ENCODE data around the gene PDZRN3.

The PDZRN3 gene

GRCh38 chr3:73622091-73622805 is 2.5 kb downstream of the PDZRN3 start:
- no peak for DNase-seq

GRCh38 chr3:73621388-73621787 is 3.4 kb downstream of the PDZRN3 start:
- no peak for DNase-seq

- no peak for DNase-seq
These were observed 6.3 kb downstream of the PDZRN3 start for GRCh38 chr3:73618461-73618860.

DNA sequence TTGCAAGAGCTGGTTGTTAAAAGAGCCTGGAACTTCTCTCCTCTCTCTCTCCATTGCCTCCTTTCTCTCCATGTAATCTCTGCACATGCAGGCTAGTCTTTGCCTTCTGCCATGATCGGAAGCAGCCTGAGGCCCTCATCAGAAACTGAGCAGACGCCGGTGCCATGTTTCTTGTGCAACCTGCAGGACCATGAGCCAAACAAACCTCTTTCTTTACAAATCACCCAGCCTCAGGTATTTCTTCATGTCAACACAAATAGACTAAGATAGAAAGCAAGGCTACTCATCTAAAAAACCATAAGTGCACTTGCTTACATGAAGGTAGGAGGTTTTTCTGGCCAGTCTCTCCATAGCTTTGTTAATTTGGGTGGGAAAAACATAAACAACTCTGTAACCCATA is 8.7 kb downstream of the PDZRN3 start:
- DNase-seq, result no peak

- no peak for DNase-seq
These were observed 10.3 kb downstream of the PDZRN3 start for GRCh38 chr3:73614419-73614818.

GRCh38 chr3:73611176-73611575 is 13.6 kb downstream of the PDZRN3 start:
- DNase-seq, result no peak

GRCh38 chr3:73610493-73610892 is 14.2 kb downstream of the PDZRN3 start:
- DNase-seq, result no peak

DNA sequence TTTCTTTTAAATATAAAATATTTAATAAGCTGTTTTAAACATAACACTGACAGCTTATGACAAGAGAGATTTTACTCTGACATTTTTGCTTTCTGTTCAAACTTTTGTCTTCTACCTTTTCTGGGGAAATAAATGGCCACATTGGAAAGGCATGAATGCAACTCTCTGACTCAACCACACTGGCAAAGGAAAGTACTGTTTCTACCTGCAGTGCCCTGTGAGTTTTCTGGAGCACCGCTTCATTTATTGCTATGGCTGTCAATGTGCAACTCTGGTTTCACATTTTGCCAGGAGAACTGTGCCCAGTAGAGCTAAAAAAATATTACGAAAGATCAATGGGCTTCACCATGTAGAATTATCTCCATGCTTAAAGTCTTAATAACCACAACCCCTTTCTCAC is 15.1 kb downstream of the PDZRN3 start:
- no peak for DNase-seq

DNA sequence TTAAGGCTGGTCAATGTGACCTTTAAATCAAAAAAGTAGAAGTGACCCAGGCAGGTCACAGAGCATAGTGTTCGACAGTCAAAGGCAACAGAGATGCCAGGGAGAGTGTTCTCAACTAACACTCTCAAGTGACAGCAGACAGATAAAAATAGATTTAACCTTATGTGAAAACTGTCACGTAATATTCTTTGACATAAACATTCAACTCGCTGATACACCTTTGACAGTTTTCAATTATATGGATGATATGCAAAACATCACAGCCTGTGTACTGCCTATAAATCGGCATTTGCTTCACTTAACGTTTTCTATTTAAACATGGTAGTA is 15.5 kb downstream of the PDZRN3 start:
- DNase-seq, result no peak

- no peak for DNase-seq
These were observed 16.1 kb downstream of the PDZRN3 start for GRCh38 chr3:73608456-73609314.

GRCh38 chr3:73605861-73606260 is 18.9 kb downstream of the PDZRN3 start:
- DNase-seq, result no peak

GRCh38 chr3:73605412-73605811 is 19.3 kb downstream of the PDZRN3 start:
- no peak for DNase-seq

DNA sequence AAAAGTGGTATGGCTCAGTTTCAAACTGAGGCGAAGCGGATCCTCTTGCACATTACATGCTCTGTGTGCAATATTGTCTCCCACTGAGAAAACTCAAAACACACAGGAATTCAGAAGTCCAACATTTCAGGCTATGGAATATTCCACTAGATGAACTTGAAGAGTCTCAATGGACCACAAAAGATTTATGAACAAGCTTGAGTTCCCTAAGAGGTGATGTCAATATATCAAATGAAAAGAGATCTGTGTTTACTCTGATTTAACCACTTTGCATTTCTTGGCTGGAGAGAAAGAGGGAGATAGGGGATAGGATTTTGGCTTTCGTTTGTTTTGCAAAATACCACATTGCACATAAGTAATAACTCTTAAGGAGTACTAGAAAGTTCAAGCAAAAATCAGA is 20.3 kb downstream of the PDZRN3 start:
- DNase-seq, result no peak

- DNase-seq, result no peak
These were observed 21.0 kb downstream of the PDZRN3 start for GRCh38 chr3:73603762-73604171.

GRCh38 chr3:73602170-73602569 is 22.6 kb downstream of the PDZRN3 start:
- DNase-seq, result no peak

DNA sequence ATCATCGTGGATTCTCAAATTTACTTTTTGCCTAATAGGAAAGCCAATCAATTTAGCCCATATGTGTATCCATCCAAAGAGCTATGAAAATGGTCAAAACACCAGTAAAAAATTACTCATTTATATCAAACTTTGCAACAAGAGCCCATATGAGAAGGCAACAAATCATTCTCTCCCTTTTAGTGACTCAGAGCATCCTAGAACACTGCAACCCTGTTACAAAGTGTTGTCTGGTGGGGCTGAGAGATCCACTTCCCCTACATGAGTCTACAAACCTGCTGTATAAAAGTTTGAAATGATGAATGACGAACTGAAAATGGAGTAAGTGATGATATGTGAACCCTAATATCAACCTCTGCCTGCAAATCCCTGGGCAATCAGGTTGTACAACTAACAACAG is 23.3 kb downstream of the PDZRN3 start:
- DNase-seq, result no peak

- DNase-seq, result no peak
These were observed 23.7 kb downstream of the PDZRN3 start for GRCh38 chr3:73601011-73601410.

- DNase-seq, result no peak
These were observed 24.3 kb downstream of the PDZRN3 start for GRCh38 chr3:73600293-73600938.

- DNase-seq, result no peak
These were observed 25.1 kb downstream of the PDZRN3 start for GRCh38 chr3:73599605-73600004.

GRCh38 chr3:73597476-73597875 is 27.3 kb downstream of the PDZRN3 start:
- DNase-seq, result no peak

DNA sequence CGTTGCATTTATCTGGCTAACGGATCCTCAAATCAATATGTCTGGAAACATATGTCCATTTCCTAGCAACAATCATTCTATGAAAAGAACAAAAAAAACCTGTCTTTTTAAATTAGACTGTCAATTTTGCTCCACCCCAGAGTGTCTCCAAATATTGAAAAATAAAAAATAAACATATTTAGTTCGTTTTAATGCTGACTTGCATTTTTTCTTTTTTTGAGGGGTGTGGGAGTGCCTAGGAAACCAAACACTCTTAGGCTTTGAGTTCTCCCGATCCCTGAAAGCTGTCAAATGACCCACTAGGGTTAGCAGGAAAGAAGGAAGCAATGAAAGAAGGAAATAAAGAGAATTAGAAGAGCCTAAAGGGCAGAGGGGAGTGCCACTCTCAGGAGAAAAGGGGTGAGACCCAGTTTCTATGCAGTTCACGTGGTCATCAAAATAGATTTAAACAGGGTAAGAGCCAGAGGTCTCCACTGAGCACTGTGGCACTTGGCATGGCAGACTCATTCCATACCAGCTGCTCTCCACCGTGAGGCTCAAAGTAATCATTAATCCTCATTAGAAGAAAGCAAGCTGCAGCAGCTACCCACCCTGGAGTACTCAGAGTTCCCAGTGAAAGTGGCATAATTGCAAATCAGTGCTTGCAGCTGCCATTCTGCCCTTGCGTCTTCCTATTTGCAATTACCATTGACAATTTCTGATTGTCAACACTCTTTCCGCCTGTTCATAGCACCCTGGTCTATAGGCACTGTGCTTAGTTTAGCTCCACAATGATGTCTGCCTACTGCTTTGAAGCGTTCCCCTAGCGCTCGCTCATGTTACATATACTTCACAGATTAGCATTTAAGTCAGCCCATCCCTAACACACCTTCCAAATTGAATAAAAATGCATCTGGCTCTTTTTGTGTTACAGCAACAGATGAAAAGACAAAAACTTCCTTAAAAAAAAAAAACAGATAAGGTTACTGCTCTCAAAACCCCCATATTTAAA is 32.3 kb downstream of the PDZRN3 start:
- no peak for DNase-seq

- no peak for DNase-seq
These were observed 33.4 kb downstream of the PDZRN3 start for GRCh38 chr3:73591286-73591800.

Data from cerebellar nuclear complex (tissue), 1 donor.